ENCODE measurements around the gene PITPNM3.

PITPNM3 gene

GRCh38 chr17:6602141-6602540, 45.8 kb upstream of the PITPNM3 start:
- TF ChIP-seq POU6F1 (CRISPR knock-in tag; IDR thresholded peaks at IDR 0.05; ENCODE audit: borderline replicate concordance, low read depth) (no peak), PPARA (CRISPR knock-in tag; IDR thresholded peaks at IDR 0.05; ENCODE audit: borderline replicate concordance) (no peak), OSR1 (CRISPR knock-in tag; IDR thresholded peaks at IDR 0.05) (no peak), BACH2 (CRISPR knock-in tag; IDR thresholded peaks at IDR 0.05; ENCODE audit: borderline replicate concordance) (no peak), CSRNP3 (CRISPR knock-in tag; IDR thresholded peaks at IDR 0.05) (no peak), ZFP30 (CRISPR knock-in tag; IDR thresholded peaks at IDR 0.05) (no peak)
- no peak for ATAC-seq

GRCh38 chr17:6599364-6599763, 43.0 kb upstream of the PITPNM3 start:
- ATAC-seq, result no peak
- no peak for TF ChIP-seq PPARA (CRISPR knock-in tag; IDR thresholded peaks at IDR 0.05; ENCODE audit: borderline replicate concordance)
- no peak for TF ChIP-seq ESRRG (CRISPR knock-in tag; IDR thresholded peaks at IDR 0.05)
- no peak for TF ChIP-seq ZNF8 (CRISPR knock-in tag; IDR thresholded peaks at IDR 0.05)
- TF ChIP-seq ZC3H10 (CRISPR knock-in tag; IDR thresholded peaks at IDR 0.05), result no peak
- TF ChIP-seq SNAI2 (CRISPR knock-in tag; IDR thresholded peaks at IDR 0.05), result no peak
- TF ChIP-seq CSDC2 (CRISPR knock-in tag; IDR thresholded peaks at IDR 0.05), result no peak
- no peak for TF ChIP-seq RARB (CRISPR knock-in tag; IDR thresholded peaks at IDR 0.05)
- no peak for TF ChIP-seq CSRNP3 (CRISPR knock-in tag; IDR thresholded peaks at IDR 0.05)
- no peak for TF ChIP-seq OSR1 (CRISPR knock-in tag; IDR thresholded peaks at IDR 0.05)
- TF ChIP-seq BACH2 (CRISPR knock-in tag; IDR thresholded peaks at IDR 0.05; ENCODE audit: borderline replicate concordance), result no peak

- TF ChIP-seq ZFP30 (CRISPR knock-in tag; IDR thresholded peaks at IDR 0.05), result no peak
- TF ChIP-seq PPARA (CRISPR knock-in tag; IDR thresholded peaks at IDR 0.05; ENCODE audit: borderline replicate concordance), result no peak
- TF ChIP-seq POU6F1 (CRISPR knock-in tag; IDR thresholded peaks at IDR 0.05; ENCODE audit: borderline replicate concordance, low read depth), result no peak
- no peak for TF ChIP-seq ZNF8 (CRISPR knock-in tag; IDR thresholded peaks at IDR 0.05)
- no peak for TF ChIP-seq ZC3H10 (CRISPR knock-in tag; IDR thresholded peaks at IDR 0.05)
- no peak for TF ChIP-seq OSR1 (CRISPR knock-in tag; IDR thresholded peaks at IDR 0.05)
- no peak for TF ChIP-seq RARB (CRISPR knock-in tag; IDR thresholded peaks at IDR 0.05)
- TF ChIP-seq CSDC2 (CRISPR knock-in tag; IDR thresholded peaks at IDR 0.05), result no peak
- TF ChIP-seq GLIS3 (CRISPR knock-in tag; IDR thresholded peaks at IDR 0.05), result no peak
- ATAC-seq, result no peak
These were observed 41.4 kb upstream of the PITPNM3 start for GRCh38 chr17:6597727-6598126.

GRCh38 chr17:6596941-6597340, 40.6 kb upstream of the PITPNM3 start:
- ATAC-seq, result no peak
- TF ChIP-seq CSRNP3 (CRISPR knock-in tag; IDR thresholded peaks at IDR 0.05) (no peak), GLIS3 (CRISPR knock-in tag; IDR thresholded peaks at IDR 0.05) (no peak), SNAI2 (CRISPR knock-in tag; IDR thresholded peaks at IDR 0.05) (no peak), OSR1 (CRISPR knock-in tag; IDR thresholded peaks at IDR 0.05) (no peak), ZNF70 (CRISPR knock-in tag; IDR thresholded peaks at IDR 0.05) (no peak), ZFP3 (CRISPR knock-in tag; IDR thresholded peaks at IDR 0.05) (no peak), TCF4 (CRISPR knock-in tag; IDR thresholded peaks at IDR 0.05; ENCODE audit: borderline replicate concordance) (no peak), PATZ1 (CRISPR knock-in tag; IDR thresholded peaks at IDR 0.05; ENCODE audit: borderline replicate concordance) (no peak), ISL1 (CRISPR knock-in tag; IDR thresholded peaks at IDR 0.05) (no peak), PPARA (CRISPR knock-in tag; IDR thresholded peaks at IDR 0.05; ENCODE audit: borderline replicate concordance) (no peak)

Measured in SK-N-SH treated with all-trans-retinoic acid at 6 μM for 48 hours (cell line).